ENCODE data around the gene BCAS3.

GRCh38 chr17:61159221-61159814, 481.7 kb downstream of the BCAS3 start:
- TF ChIP-seq ZFX (IDR thresholded peaks at IDR 0.05; ENCODE audit: borderline replicate concordance) (no peak), CTCF (IDR thresholded peaks at IDR 0.05) (no peak)
